ENCODE results near the gene FSTL4. TPM values are rescaled to one million over a fixed set of nuclear protein-coding genes. Genes with fewer than 3 reads are reported as not detected.

FSTL4 gene
- total RNA-seq, 1 donor from 2014 or later: 14.3 TPM

GRCh38 chr5:133261993-133262392, 350.3 kb downstream of the FSTL4 start:
- Mint-ChIP-seq H3K4me3 (no peak overlapping the region), H3K27ac (no peak overlapping the region), H3K27me3 (ENCODE audit: low read depth) (peaks cover 21% of the 10 kb centered on the region), H3K36me3 (no peaks in the 10 kb centered on the region), H3K9me3 (no peaks in the 10 kb centered on the region), H3K4me1 (no peaks in the 10 kb centered on the region)
- DNase-seq (ENCODE audit: low spot score in 2 of 2, unreplicated experiment in 2 of 2): no peak
- TF ChIP-seq CTCF (IDR thresholded peaks at IDR 0.05; ENCODE audit: unreplicated experiment): no peak

- TF ChIP-seq CTCF (IDR thresholded peaks at IDR 0.05; ENCODE audit: unreplicated experiment): no peak
- no peaks in the 10 kb centered on the region for H3K4me1 Mint-ChIP-seq
- H3K36me3 Mint-ChIP-seq: no peaks in the 10 kb centered on the region
- H3K4me3 Mint-ChIP-seq: no peak overlapping the region
- H3K9me3 Mint-ChIP-seq: no peaks in the 10 kb centered on the region
- DNase-seq (ENCODE audit: low spot score in 2 of 2, unreplicated experiment in 2 of 2): no peak
- H3K27ac Mint-ChIP-seq: no peak overlapping the region
- H3K27me3 Mint-ChIP-seq (ENCODE audit: low read depth): peaks cover 19% of the 10 kb centered on the region
Observed at GRCh38 chr5:133260715-133261114, 351.6 kb downstream of the FSTL4 start.

GRCh38 chr5:133259199-133259997, 352.9 kb downstream of the FSTL4 start:
- no peak for DNase-seq (ENCODE audit: low spot score in 2 of 2, unreplicated experiment in 2 of 2)

GRCh38 chr5:133257977-133258376, 354.4 kb downstream of the FSTL4 start:
- Mint-ChIP-seq H3K36me3 (no peaks in the 10 kb centered on the region), H3K4me3 (no peak overlapping the region), H3K4me1 (no peaks in the 10 kb centered on the region), H3K27me3 (ENCODE audit: low read depth) (peaks cover 11% of the 10 kb centered on the region), H3K9me3 (no peaks in the 10 kb centered on the region), H3K27ac (no peak overlapping the region)
- TF ChIP-seq CTCF (IDR thresholded peaks at IDR 0.05; ENCODE audit: unreplicated experiment): no peak
- no peak for DNase-seq (ENCODE audit: low spot score in 2 of 2, unreplicated experiment in 2 of 2)

More at GRCh38 chr5:133259199-133259997, 352.9 kb downstream of the FSTL4 start:
- Mint-ChIP-seq H3K4me1 (no peaks in the 10 kb centered on the region), H3K27ac (no peak overlapping the region), H3K36me3 (no peaks in the 10 kb centered on the region), H3K27me3 (ENCODE audit: low read depth) (peaks cover 19% of the 10 kb centered on the region), H3K9me3 (no peaks in the 10 kb centered on the region), H3K4me3 (no peak overlapping the region)
- TF ChIP-seq CTCF (IDR thresholded peaks at IDR 0.05; ENCODE audit: unreplicated experiment): no peak

- Mint-ChIP-seq H3K27ac (no peak overlapping the region), H3K36me3 (no peaks in the 10 kb centered on the region), H3K4me1 (no peaks in the 10 kb centered on the region), H3K27me3 (ENCODE audit: low read depth) (peaks cover 11% of the 10 kb centered on the region), H3K4me3 (no peak overlapping the region), H3K9me3 (no peaks in the 10 kb centered on the region)
- DNase-seq (ENCODE audit: low spot score in 2 of 2, unreplicated experiment in 2 of 2): no peak
- no peak for TF ChIP-seq CTCF (IDR thresholded peaks at IDR 0.05; ENCODE audit: unreplicated experiment)
Observed at GRCh38 chr5:133256276-133256675, 356.1 kb downstream of the FSTL4 start.
